ENCODE measurements around the gene SUPT5H. TPM values are rescaled to one million over a fixed set of nuclear protein-coding genes. Genes with fewer than 3 reads are reported as not detected.

SUPT5H gene
- total RNA-seq, 1 experiment from 2014 or later, result 59.9 TPM

GRCh38 chr19:39517432-39517831 is 72.0 kb downstream of the SUPT5H start:
- H3K4me3 ChIP-seq (ENCODE audit: low read length), result no peak overlapping the region
- CTCF ChIA-PET, result no interaction called here
- no peaks in the 10 kb centered on the region for H3K9me3 ChIP-seq (ENCODE audit: low read length)
- no peaks in the 10 kb centered on the region for H3F3A ChIP-seq (ENCODE audit: low read length, unreplicated experiment)
- no peaks in the 10 kb centered on the region for H3K36me3 ChIP-seq (ENCODE audit: low read depth, low read length)
- no peaks in the 10 kb centered on the region for H3K4me1 ChIP-seq (ENCODE audit: insufficient read depth, low read length)
- intact Hi-C loops (cut with micrococcal nuclease), result no loop called here
- TF ChIP-seq EZH2phosphoT487 (IDR thresholded peaks at IDR 0.05; ENCODE audit: borderline replicate concordance, low read length) (no peak), CTCF (conservative IDR thresholded peaks at IDR 0.05; ENCODE audit: low read depth, low read length) (no peak), EZH2 (IDR thresholded peaks at IDR 0.05; ENCODE audit: low read length, unreplicated experiment) (no peak)
- H4K20me1 ChIP-seq (ENCODE audit: low read length), result no peaks in the 10 kb centered on the region
- no peaks in the 10 kb centered on the region for H3K79me2 ChIP-seq (ENCODE audit: low read length)
- peaks cover 5% of the 10 kb centered on the region; the same call in 1 of the 2 replicates for H3K27me3 ChIP-seq (ENCODE audit: low read length)
- H2AFZ ChIP-seq (ENCODE audit: low read length), result no peak overlapping the region
- BruUV-seq (replicated peaks), result no TSS peak
- no peaks in the 10 kb centered on the region for H3K9me2 ChIP-seq (replicated peaks; ENCODE audit: low read length)
- H3K4me2 ChIP-seq (ENCODE audit: low read length), result no peak overlapping the region
- ATAC-seq, result no peak
- no peak for DNase-seq
- H3K27ac ChIP-seq (ENCODE audit: low read length), result no peak overlapping the region
- POLR2A ChIA-PET (ENCODE audit: unreplicated experiment), result no interaction called here
- no peak overlapping the region for H3K9ac ChIP-seq (ENCODE audit: low read length)

- Histone ChIP-seq H3K9me2 (replicated peaks; ENCODE audit: low read length) (no peaks in the 10 kb centered on the region), H3K4me1 (ENCODE audit: insufficient read depth, low read length) (no peaks in the 10 kb centered on the region), H3K4me3 (ENCODE audit: low read length) (no peak overlapping the region), H3F3A (ENCODE audit: low read length, unreplicated experiment) (no peaks in the 10 kb centered on the region), H3K27me3 (ENCODE audit: low read length) (peaks cover 5% of the 10 kb centered on the region; the same call in 1 of the 2 replicates), H3K9me3 (ENCODE audit: low read length) (no peaks in the 10 kb centered on the region), H3K9ac (ENCODE audit: low read length) (no peak overlapping the region), H3K27ac (ENCODE audit: low read length) (no peak overlapping the region), H3K36me3 (ENCODE audit: low read depth, low read length) (no peaks in the 10 kb centered on the region), H2AFZ (ENCODE audit: low read length) (no peak overlapping the region), H4K20me1 (ENCODE audit: low read length) (no peaks in the 10 kb centered on the region), H3K79me2 (ENCODE audit: low read length) (no peaks in the 10 kb centered on the region), H3K4me2 (ENCODE audit: low read length) (no peak overlapping the region)
- DNase-seq (no peak), ATAC-seq (no peak)
- TF ChIP-seq EZH2 (IDR thresholded peaks at IDR 0.05; ENCODE audit: low read length, unreplicated experiment), result no peak
- no peak for TF ChIP-seq EZH2phosphoT487 (IDR thresholded peaks at IDR 0.05; ENCODE audit: borderline replicate concordance, low read length)
- no peak for TF ChIP-seq CTCF (conservative IDR thresholded peaks at IDR 0.05; ENCODE audit: low read depth, low read length)
- intact Hi-C loops (cut with micrococcal nuclease), result no loop called here
- CTCF ChIA-PET, result no interaction called here
- BruUV-seq (replicated peaks), result no TSS peak
- POLR2A ChIA-PET (ENCODE audit: unreplicated experiment), result no interaction called here
These were observed 73.1 kb downstream of the SUPT5H start for GRCh38 chr19:39518458-39518857.

GRCh38 chr19:39518975-39519374 is 73.6 kb downstream of the SUPT5H start:
- ATAC-seq, result no peak
- H3K36me3 ChIP-seq (ENCODE audit: low read depth, low read length), result no peaks in the 10 kb centered on the region
- no peaks in the 10 kb centered on the region for H3K79me2 ChIP-seq (ENCODE audit: low read length)
- H3K4me2 ChIP-seq (ENCODE audit: low read length), result no peak overlapping the region
- no peaks in the 10 kb centered on the region for H4K20me1 ChIP-seq (ENCODE audit: low read length)
- no peak for DNase-seq
- H3K4me3 ChIP-seq (ENCODE audit: low read length), result no peak overlapping the region
- no TSS peak for BruUV-seq (replicated peaks)
- H3K9me2 ChIP-seq (replicated peaks; ENCODE audit: low read length), result no peaks in the 10 kb centered on the region
- ChIA-PET CTCF (no interaction called here), POLR2A (ENCODE audit: unreplicated experiment) (no interaction called here)
- TF ChIP-seq EZH2 (IDR thresholded peaks at IDR 0.05; ENCODE audit: low read length, unreplicated experiment) (no peak), EZH2phosphoT487 (IDR thresholded peaks at IDR 0.05; ENCODE audit: borderline replicate concordance, low read length) (no peak), CTCF (conservative IDR thresholded peaks at IDR 0.05; ENCODE audit: low read depth, low read length) (no peak)
- no peaks in the 10 kb centered on the region for H3F3A ChIP-seq (ENCODE audit: low read length, unreplicated experiment)
- no peak overlapping the region for H3K27ac ChIP-seq (ENCODE audit: low read length)
- H3K4me1 ChIP-seq (ENCODE audit: insufficient read depth, low read length), result no peaks in the 10 kb centered on the region
- no peak overlapping the region for H3K9ac ChIP-seq (ENCODE audit: low read length)
- intact Hi-C loops (cut with micrococcal nuclease), result no loop called here
- no peak overlapping the region for H2AFZ ChIP-seq (ENCODE audit: low read length)
- peaks cover 5% of the 10 kb centered on the region; the same call in 1 of the 2 replicates for H3K27me3 ChIP-seq (ENCODE audit: low read length)
- no peaks in the 10 kb centered on the region for H3K9me3 ChIP-seq (ENCODE audit: low read length)
